ENCODE measurements around the gene GPC6. TPM values are rescaled to one million over a fixed set of nuclear protein-coding genes. Genes with fewer than 3 reads are reported as not detected.

The GPC6 gene
- total RNA-seq, 1 donor from 2014 or later: 5.5 TPM

GRCh38 chr13:93784191-93784590 lies 557.6 kb downstream of the GPC6 start:
- no peak for FAIRE-seq
- no peaks in the 10 kb centered on the region for H3K27me3 ChIP-seq (ENCODE audit: control insufficient read depth, insufficient read depth, low read length)

GRCh38 chr13:93786846-93787489 lies 560.4 kb downstream of the GPC6 start:
- no peak for TF ChIP-seq CTCF (IDR thresholded peaks at IDR 0.05; ENCODE audit: insufficient read depth, low read length, severe bottlenecking)
- DNase-seq (ENCODE audit: low read depth) (no peak), FAIRE-seq (no peak)
- no peaks in the 10 kb centered on the region for H3K27me3 ChIP-seq (ENCODE audit: control insufficient read depth, insufficient read depth, low read length)
- no peak overlapping the region for H3K4me3 ChIP-seq (ENCODE audit: low read depth, low read length)
- H3K36me3 ChIP-seq (ENCODE audit: control insufficient read depth, insufficient read depth, low read length): no peaks in the 10 kb centered on the region

More at GRCh38 chr13:93784191-93784590, 557.6 kb downstream of the GPC6 start:
- Histone ChIP-seq H3K36me3 (ENCODE audit: control insufficient read depth, insufficient read depth, low read length) (no peaks in the 10 kb centered on the region), H3K4me3 (ENCODE audit: low read depth, low read length) (no peak overlapping the region)
- no peak for DNase-seq (ENCODE audit: low read depth)
- TF ChIP-seq CTCF (IDR thresholded peaks at IDR 0.05; ENCODE audit: insufficient read depth, low read length, severe bottlenecking): no peak

GRCh38 chr13:93788456-93788855 lies 561.8 kb downstream of the GPC6 start:
- no peak for TF ChIP-seq CTCF (IDR thresholded peaks at IDR 0.05; ENCODE audit: insufficient read depth, low read length, severe bottlenecking)
- DNase-seq (ENCODE audit: low read depth): no peak
- no peak overlapping the region for H3K4me3 ChIP-seq (ENCODE audit: low read depth, low read length)
- no peaks in the 10 kb centered on the region for H3K27me3 ChIP-seq (ENCODE audit: control insufficient read depth, insufficient read depth, low read length)
- no peak for FAIRE-seq
- H3K36me3 ChIP-seq (ENCODE audit: control insufficient read depth, insufficient read depth, low read length): no peaks in the 10 kb centered on the region

- no peaks in the 10 kb centered on the region for H3K36me3 ChIP-seq (ENCODE audit: control insufficient read depth, insufficient read depth, low read length)
- TF ChIP-seq CTCF (IDR thresholded peaks at IDR 0.05; ENCODE audit: insufficient read depth, low read length, severe bottlenecking): no peak
- DNase-seq (ENCODE audit: low read depth) (peak; percentile 31), FAIRE-seq (no peak)
- H3K4me3 ChIP-seq (ENCODE audit: low read depth, low read length): no peak overlapping the region
- no peaks in the 10 kb centered on the region for H3K27me3 ChIP-seq (ENCODE audit: control insufficient read depth, insufficient read depth, low read length)
These were observed 562.5 kb downstream of the GPC6 start for GRCh38 chr13:93789058-93789457.

GRCh38 chr13:93794197-93794885 lies 567.7 kb downstream of the GPC6 start:
- DNase-seq (ENCODE audit: low read depth): no peak
- no peak overlapping the region for H3K4me3 ChIP-seq (ENCODE audit: low read depth, low read length)
- TF ChIP-seq CTCF (IDR thresholded peaks at IDR 0.05; ENCODE audit: insufficient read depth, low read length, severe bottlenecking): no peak
- no peak for FAIRE-seq
- H3K27me3 ChIP-seq (ENCODE audit: control insufficient read depth, insufficient read depth, low read length): no peaks in the 10 kb centered on the region
- H3K36me3 ChIP-seq (ENCODE audit: control insufficient read depth, insufficient read depth, low read length): no peaks in the 10 kb centered on the region
